ENCODE measurements around the gene PRKRA. TPM values are rescaled to one million over a fixed set of nuclear protein-coding genes. Genes with fewer than 3 reads are reported as not detected.
A peak's percentile ranks its signal among the peaks of the same experiment; 100 is the strongest.

PRKRA gene
- total and polyA plus RNA-seq, 7 experiments from 2014 or later = 40.8 to 113 (median 59.4) TPM

DNA sequence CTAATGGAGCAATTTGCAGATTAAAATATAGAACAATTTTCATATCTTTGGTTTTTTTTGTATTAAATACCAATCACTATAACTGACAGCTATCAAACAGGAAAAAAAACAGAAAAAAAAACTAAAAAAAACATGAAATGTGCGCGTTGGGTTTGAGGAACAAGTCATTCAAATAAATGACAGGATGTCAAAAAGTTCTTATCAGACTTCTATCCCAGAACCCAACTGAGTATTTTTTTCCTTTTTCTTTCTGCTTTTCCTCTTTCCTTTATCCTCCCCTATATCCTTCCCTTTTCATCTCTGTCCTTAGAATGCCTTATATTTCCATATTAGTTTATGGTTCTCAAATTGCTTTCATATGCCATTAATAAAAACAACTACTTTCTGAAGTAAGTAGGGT, 14.3 kb downstream of the PRKRA start:
- H3K9me3 Mint-ChIP-seq = no peaks in the 10 kb centered on the region
- peak overlapping the region in 2 of 9 donors; percentile 16 for H3K27ac Mint-ChIP-seq
- no peaks in the 10 kb centered on the region for H3K9me3 ChIP-seq (ENCODE audit: control insufficient read depth in 2 of 3, low read length in 3 of 3)
- ChIA-PET CTCF (interaction anchor here (1.3 kb wide), 1 partner anchor 22 kb away, joined by 3 read pairs; no protein-coding TSS in a partner anchor), POLR2A (no interaction called here)
- DNase-seq = no peak
- intact Hi-C loops (cut with micrococcal nuclease) = no loop called here
- peaks cover 0 to 62% (median 30%) of the 10 kb centered on the region in 5 donors for H3K36me3 Mint-ChIP-seq
- no peak overlapping the region for H3K4me3 Mint-ChIP-seq
- H3K27ac ChIP-seq (ENCODE audit: low read depth, low read length) = no peak overlapping the region
- peaks cover 7 to 66% (median 18%) of the 10 kb centered on the region in 3 experiments for H3K36me3 ChIP-seq (ENCODE audit: control insufficient read depth in 2 of 3, insufficient read depth in 3 of 3, low read length in 3 of 3)
- H3K4me1 ChIP-seq (ENCODE audit: control insufficient read depth in 2 of 2, insufficient read depth in 2 of 2, low read length in 2 of 2) = no peaks in the 10 kb centered on the region
- peaks cover 0 to 11% (median 2%) of the 10 kb centered on the region in 7 donors for H3K4me1 Mint-ChIP-seq
- no peak overlapping the region for H3K4me3 ChIP-seq (ENCODE audit: low read length)
- H3K27me3 ChIP-seq (ENCODE audit: control insufficient read depth in 2 of 2, insufficient read depth in 2 of 2, low read length in 2 of 2) = no peaks in the 10 kb centered on the region
- H3K27me3 Mint-ChIP-seq = peaks cover 0 to 3% (median 0%) of the 10 kb centered on the region in 5 donors
- no peak for ATAC-seq

DNA sequence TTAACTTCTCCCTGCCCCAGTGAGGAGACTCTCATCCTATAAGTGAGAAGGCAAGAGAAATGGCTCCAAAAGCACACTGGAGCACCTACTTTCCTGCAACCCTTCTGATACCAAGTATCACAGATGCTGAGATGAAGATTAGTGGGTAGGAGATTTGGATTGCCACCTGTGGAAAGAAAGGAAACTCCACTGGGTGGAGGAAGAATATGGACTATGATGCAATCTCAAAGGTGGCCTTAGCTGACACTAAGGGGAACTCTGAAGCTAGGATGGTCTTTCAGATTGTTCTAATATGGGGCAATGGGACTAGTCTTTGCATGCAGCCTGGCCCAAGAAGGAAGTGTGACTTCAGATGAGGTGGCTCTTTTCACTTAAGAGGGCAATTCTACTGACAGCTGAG, 21.6 kb downstream of the PRKRA start:
- CTCF ChIA-PET = no interaction called here
- H3K27ac Mint-ChIP-seq = peak overlapping the region in 2 of 9 donors; percentile 40 to 76
- no peaks in the 10 kb centered on the region for H3K4me1 ChIP-seq (ENCODE audit: control insufficient read depth in 2 of 2, insufficient read depth in 2 of 2, low read length in 2 of 2)
- H3K27me3 Mint-ChIP-seq = peaks cover 0 to 6% (median 0%) of the 10 kb centered on the region in 5 donors
- H3K36me3 Mint-ChIP-seq = peaks cover 16 to 72% (median 53%) of the 10 kb centered on the region in 5 donors
- H3K4me3 ChIP-seq (ENCODE audit: low read length) = no peak overlapping the region
- no peaks in the 10 kb centered on the region for H3K27me3 ChIP-seq (ENCODE audit: control insufficient read depth in 2 of 2, insufficient read depth in 2 of 2, low read length in 2 of 2)
- peaks cover 0 to 48% (median 11%) of the 10 kb centered on the region in 3 experiments for H3K36me3 ChIP-seq (ENCODE audit: control insufficient read depth in 2 of 3, insufficient read depth in 3 of 3, low read length in 3 of 3)
- no peak overlapping the region for H3K27ac ChIP-seq (ENCODE audit: low read depth, low read length)
- peaks cover 0 to 2% (median 0%) of the 10 kb centered on the region in 7 donors for H3K4me1 Mint-ChIP-seq
- no peaks in the 10 kb centered on the region for H3K9me3 ChIP-seq (ENCODE audit: control insufficient read depth in 2 of 3, low read length in 3 of 3)
- H3K4me3 Mint-ChIP-seq = no peak overlapping the region
- DNase-seq (no peak), ATAC-seq (no peak)
- intact Hi-C loops (cut with micrococcal nuclease) = no loop called here
- H3K9me3 Mint-ChIP-seq = peaks cover 0 to 28% (median 14%) of the 10 kb centered on the region in 11 donors
- POLR2A ChIA-PET = interaction anchor here (1.0 kb wide), 1 partner anchor 27 kb away, joined by 3 read pairs; no protein-coding TSS in a partner anchor

DNA sequence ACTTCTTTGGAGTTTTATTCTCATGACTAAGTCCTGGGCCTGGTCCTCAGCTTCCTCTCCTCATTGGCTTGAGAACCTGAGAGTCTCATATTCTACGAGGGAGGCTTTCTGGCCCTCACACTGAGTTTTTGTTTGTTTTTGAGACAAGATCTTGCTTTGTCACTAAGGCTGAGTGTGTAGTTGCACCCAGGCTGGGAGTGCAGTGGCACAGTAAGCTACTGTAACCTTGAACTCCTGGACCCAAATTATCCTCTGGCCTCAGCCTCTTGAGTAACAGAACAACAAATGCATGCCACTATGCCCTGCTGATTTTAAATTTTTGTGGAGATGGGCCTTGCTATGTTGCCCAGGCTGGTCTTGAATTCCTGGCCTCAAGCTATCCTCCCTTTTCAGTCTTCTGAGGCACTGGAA, 22.6 kb downstream of the PRKRA start:
- intact Hi-C loops (cut with micrococcal nuclease) = no loop called here
- Histone ChIP-seq H3K27ac (ENCODE audit: low read depth, low read length) (no peak overlapping the region), H3K4me3 (ENCODE audit: low read length) (no peak overlapping the region), H3K27me3 (ENCODE audit: control insufficient read depth in 2 of 2, insufficient read depth in 2 of 2, low read length in 2 of 2) (no peaks in the 10 kb centered on the region), H3K36me3 (ENCODE audit: control insufficient read depth in 2 of 3, insufficient read depth in 3 of 3, low read length in 3 of 3) (peaks cover 0 to 39% (median 8%) of the 10 kb centered on the region in 3 experiments), H3K4me1 (ENCODE audit: control insufficient read depth in 2 of 2, insufficient read depth in 2 of 2, low read length in 2 of 2) (no peaks in the 10 kb centered on the region), H3K9me3 (ENCODE audit: control insufficient read depth in 2 of 3, low read length in 3 of 3) (no peaks in the 10 kb centered on the region)
- Mint-ChIP-seq H3K4me3 (no peak overlapping the region), H3K9me3 (peaks cover 3 to 37% (median 17%) of the 10 kb centered on the region in 11 donors), H3K36me3 (peaks cover 17 to 74% (median 62%) of the 10 kb centered on the region in 5 donors), H3K4me1 (peaks cover 0 to 2% (median 0%) of the 10 kb centered on the region in 7 donors), H3K27ac (peak overlapping the region in 1 of 9 donors; percentile 57), H3K27me3 (peaks cover 0 to 6% (median 0%) of the 10 kb centered on the region in 5 donors)
- ATAC-seq (no peak), DNase-seq (no peak)
- ChIA-PET POLR2A (interaction anchor here (1.0 kb wide), 1 partner anchor 26 kb away, joined by 3 read pairs; no protein-coding TSS in a partner anchor), CTCF (interaction anchor here (1.1 kb wide), 1 partner anchor 21 kb away, joined by 3 read pairs; no protein-coding TSS in a partner anchor)

DNA sequence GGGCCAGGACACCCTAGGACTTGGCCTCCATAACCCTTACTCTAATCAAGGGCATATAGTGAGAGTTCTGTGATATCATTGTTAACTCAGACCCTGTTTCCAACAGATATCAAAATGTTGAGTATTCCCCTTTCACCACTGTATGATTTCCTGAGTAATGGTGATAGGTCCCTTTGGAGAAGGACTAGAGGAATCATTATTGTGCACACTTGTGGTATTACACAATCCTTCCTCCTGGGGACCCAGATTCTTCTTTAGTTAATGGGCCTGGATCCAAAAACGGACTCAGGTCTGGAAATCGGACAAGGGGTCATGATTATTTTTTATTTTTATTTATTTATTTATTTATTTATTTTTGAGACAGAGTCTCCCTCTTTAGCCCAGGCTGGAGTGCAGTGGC, 23.5 kb downstream of the PRKRA start:
- Mint-ChIP-seq H3K27ac (no peak overlapping the region), H3K9me3 (peaks cover 3 to 37% (median 19%) of the 10 kb centered on the region in 11 donors), H3K4me1 (peaks cover 0 to 2% (median 0%) of the 10 kb centered on the region in 7 donors), H3K27me3 (peaks cover 0 to 6% (median 0%) of the 10 kb centered on the region in 5 donors), H3K4me3 (no peak overlapping the region), H3K36me3 (peaks cover 17 to 73% (median 64%) of the 10 kb centered on the region in 5 donors)
- Histone ChIP-seq H3K27ac (ENCODE audit: low read depth, low read length) (no peak overlapping the region), H3K9me3 (ENCODE audit: control insufficient read depth in 2 of 3, low read length in 3 of 3) (no peaks in the 10 kb centered on the region), H3K4me3 (ENCODE audit: low read length) (no peak overlapping the region), H3K27me3 (ENCODE audit: control insufficient read depth in 2 of 2, insufficient read depth in 2 of 2, low read length in 2 of 2) (no peaks in the 10 kb centered on the region), H3K4me1 (ENCODE audit: control insufficient read depth in 2 of 2, insufficient read depth in 2 of 2, low read length in 2 of 2) (no peaks in the 10 kb centered on the region), H3K36me3 (ENCODE audit: control insufficient read depth in 2 of 3, insufficient read depth in 3 of 3, low read length in 3 of 3) (peaks cover 0 to 30% (median 6%) of the 10 kb centered on the region in 3 experiments)
- ChIA-PET CTCF (no interaction called here), POLR2A (interaction anchor here (0.6 kb wide), 1 partner anchor 625 kb away, joined by 3 read pairs; no protein-coding TSS in a partner anchor)
- DNase-seq (no peak), ATAC-seq (no peak)
- intact Hi-C loops (cut with micrococcal nuclease) = no loop called here

DNA sequence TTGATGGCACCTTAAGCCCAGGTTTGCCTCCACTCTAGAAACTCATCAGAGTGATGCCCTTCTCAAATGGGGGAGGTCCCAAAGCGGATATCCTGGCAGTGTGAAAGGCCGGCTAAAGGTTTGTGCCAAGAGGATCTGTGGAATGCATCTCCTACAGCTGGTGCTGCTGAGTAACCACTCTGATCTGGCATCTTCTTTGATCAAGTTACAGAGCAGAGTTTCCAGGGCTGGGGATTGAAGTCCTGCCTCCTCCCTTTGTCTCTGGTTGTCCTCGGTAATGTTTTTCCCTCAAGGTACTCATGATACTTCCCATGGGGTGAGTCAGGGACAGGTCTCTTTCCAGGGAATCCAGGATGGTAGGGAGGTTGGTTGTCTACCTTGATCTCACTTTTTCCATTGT, 24.6 kb downstream of the PRKRA start:
- no peaks in the 10 kb centered on the region for H3K4me1 ChIP-seq (ENCODE audit: control insufficient read depth in 2 of 2, insufficient read depth in 2 of 2, low read length in 2 of 2)
- Mint-ChIP-seq H3K9me3 (peaks cover 3 to 37% (median 19%) of the 10 kb centered on the region in 11 donors), H3K4me3 (no peak overlapping the region), H3K27me3 (peaks cover 0 to under 1% (median 0%) of the 10 kb centered on the region in 5 donors), H3K4me1 (peaks cover 0 to 2% (median 0%) of the 10 kb centered on the region in 7 donors), H3K36me3 (peaks cover 17 to 70% (median 66%) of the 10 kb centered on the region in 5 donors), H3K27ac (no peak overlapping the region)
- no peaks in the 10 kb centered on the region for H3K9me3 ChIP-seq (ENCODE audit: control insufficient read depth in 2 of 3, low read length in 3 of 3)
- no peak overlapping the region for H3K4me3 ChIP-seq (ENCODE audit: low read length)
- DNase-seq (no peak), ATAC-seq (no peak)
- POLR2A ChIA-PET = interaction anchor here (0.6 kb wide), 2 partner anchors 22 to 56 kb away, joined by 3 to 4 read pairs; no protein-coding TSS in a partner anchor
- intact Hi-C loops (cut with micrococcal nuclease) = no loop called here
- no peak overlapping the region for H3K27ac ChIP-seq (ENCODE audit: low read depth, low read length)
- H3K36me3 ChIP-seq (ENCODE audit: control insufficient read depth in 2 of 3, insufficient read depth in 3 of 3, low read length in 3 of 3) = peaks cover 0 to 23% (median 0%) of the 10 kb centered on the region in 3 experiments
- H3K27me3 ChIP-seq (ENCODE audit: control insufficient read depth in 2 of 2, insufficient read depth in 2 of 2, low read length in 2 of 2) = no peaks in the 10 kb centered on the region
- CTCF ChIA-PET = no interaction called here

DNA sequence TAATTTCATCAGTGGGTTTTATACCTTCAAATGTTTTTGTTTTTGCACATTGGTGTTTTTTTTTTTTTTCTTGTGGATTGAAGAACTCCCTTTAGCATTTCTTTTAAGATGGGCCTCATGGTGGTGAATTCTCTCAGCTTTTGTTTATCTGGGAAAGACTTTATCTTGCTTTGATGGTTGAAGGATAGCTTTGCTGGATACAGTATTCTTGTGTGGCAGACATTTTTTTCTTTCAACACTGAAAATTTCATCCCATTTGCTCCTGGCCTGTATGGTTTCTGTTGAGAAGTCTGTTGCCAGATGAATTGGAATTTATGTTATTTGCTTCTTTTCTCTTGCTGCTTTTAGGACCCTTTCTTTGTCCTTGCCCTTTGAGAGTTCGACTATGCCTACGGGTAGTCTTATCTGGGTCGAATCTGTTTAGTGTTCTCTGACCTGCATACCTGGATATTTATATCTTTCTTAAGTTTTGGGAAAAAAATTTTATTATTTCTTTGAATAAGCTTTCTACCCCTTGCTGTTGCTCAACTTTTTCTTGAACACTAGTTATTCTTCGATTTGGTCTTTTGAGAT, 25.6 kb downstream of the PRKRA start:
- intact Hi-C loops (cut with micrococcal nuclease) = no loop called here
- ATAC-seq (no peak), DNase-seq (no peak)
- H3K36me3 Mint-ChIP-seq = peaks cover 16 to 69% (median 62%) of the 10 kb centered on the region in 5 donors
- Histone ChIP-seq H3K4me3 (ENCODE audit: low read length) (no peak overlapping the region), H3K36me3 (ENCODE audit: control insufficient read depth in 2 of 3, insufficient read depth in 3 of 3, low read length in 3 of 3) (peaks cover 0 to 19% (median 0%) of the 10 kb centered on the region in 3 experiments), H3K9me3 (ENCODE audit: control insufficient read depth in 2 of 3, low read length in 3 of 3) (no peaks in the 10 kb centered on the region), H3K27ac (ENCODE audit: low read depth, low read length) (no peak overlapping the region), H3K27me3 (ENCODE audit: control insufficient read depth in 2 of 2, insufficient read depth in 2 of 2, low read length in 2 of 2) (no peaks in the 10 kb centered on the region), H3K4me1 (ENCODE audit: control insufficient read depth in 2 of 2, insufficient read depth in 2 of 2, low read length in 2 of 2) (no peaks in the 10 kb centered on the region)
- ChIA-PET CTCF (no interaction called here), POLR2A (no interaction called here)
- no peak overlapping the region for H3K27ac Mint-ChIP-seq
- H3K9me3 Mint-ChIP-seq = peaks cover 3 to 37% (median 19%) of the 10 kb centered on the region in 11 donors
- no peak overlapping the region for H3K4me3 Mint-ChIP-seq
- peaks cover 0 to 6% (median 0%) of the 10 kb centered on the region in 7 donors for H3K4me1 Mint-ChIP-seq
- no peaks in the 10 kb centered on the region for H3K27me3 Mint-ChIP-seq
